Testis (tissue), 2 donors: ENCODE results near the gene DOP1B.

Source experiments
- CTCF ChIP-seq, 3 experiments: fragments of 450-650 bp in 2 of 3; fragments of 200-600 bp in 1 of 3; sonication (generic) in 1 of 3; IDR thresholded peaks; one replicate each; pipeline ENCODE4 v1.5.1; 2016 to 2019; ENCODE audit warnings: antibody characterized with exemption in 3 of 3, mild to moderate bottlenecking in 2 of 3, moderate library complexity in 1 of 3
- POLR2A ChIP-seq: fragments of 450-650 bp; IDR thresholded peaks from one replicate; pipeline ENCODE4 v1.6.1; 2017; ENCODE audit warnings: antibody characterized with exemption, mild to moderate bottlenecking, moderate library complexity

- TF ChIP-seq CTCF (IDR thresholded peaks at IDR 0.05) (no peak), POLR2A (no peak)
These were observed 15.2 kb downstream of the DOP1B start for GRCh38 chr21:36171741-36172331.
